WTC11 (cell line): ENCODE results near the gene BMPR1B. TPM values are rescaled to one million over a fixed set of nuclear protein-coding genes. Genes with fewer than 3 reads are reported as not detected.

Source experiments
- ATAC-seq: fragments of 200-7000 bp; cut with Tn5 transposase; 2 replicates; pipeline ENCODE4 v1.10.0; 2021; ENCODE audit warnings: mild to moderate bottlenecking, moderate library complexity
- CTCF ChIA-PET: fragments of 300-600 bp; sonication (Branson Sonifier 250); formaldehyde crosslinking; loops from one replicate; lab custom pipeline; 2021; ENCODE audit warnings: antibody characterized with exemption; lab: Charles Lee
- POLR2A ChIA-PET: fragments of 350-600 bp; sonication (Branson Sonifier 250); formaldehyde crosslinking; loops from one replicate; lab custom pipeline; 2021; ENCODE audit warnings: antibody characterized with exemption; lab: Charles Lee
- DNase-seq: peaks from one replicate; pipeline ENCODE4 v3.0.0; 2021; ENCODE audit warnings: low spot score
- H3K27ac Mint-ChIP-seq: 2 replicates; pipeline ENCODE4 v1.8.0; 2021; ENCODE audit warnings: mixed read lengths
- H3K27me3 Mint-ChIP-seq: 2 replicates; pipeline ENCODE4 v1.8.0; 2021; ENCODE audit warnings: low read depth, mild to moderate bottlenecking, moderate library complexity, mixed read lengths
- H3K36me3 Mint-ChIP-seq: 2 replicates; pipeline ENCODE4 v1.8.0; 2021; ENCODE audit warnings: mixed read lengths
- H3K4me1 Mint-ChIP-seq: 2 replicates; pipeline ENCODE4 v1.8.0; 2022; ENCODE audit warnings: mixed read lengths
- H3K4me3 Mint-ChIP-seq: 2 replicates; pipeline ENCODE4 v1.8.0; 2021; ENCODE audit warnings: mild to moderate bottlenecking, moderate library complexity, mixed read lengths
- H3K9me3 Mint-ChIP-seq: 2 replicates; pipeline ENCODE4 v1.8.0; 2021; ENCODE audit warnings: mixed read lengths
- CREM ChIP-seq: sonication (generic); formaldehyde crosslinking; IDR thresholded peaks from 2 replicates; pipeline ENCODE4 v1.8.1; 2022; ENCODE audit warnings: mild to moderate bottlenecking, missing genetic modification reagents, moderate library complexity
- EMX1 ChIP-seq: fragments of 250-450 bp; sonication (Bioruptor Pico); IDR thresholded peaks from 2 replicates; pipeline ENCODE4 v1.8.0; 2021; ENCODE audit warnings: mild to moderate bottlenecking
- ETV6 ChIP-seq: sonication (generic); formaldehyde crosslinking; IDR thresholded peaks from 2 replicates; pipeline ENCODE4 v1.8.1; 2022; ENCODE audit warnings: mild to moderate bottlenecking, missing genetic modification reagents
- FOXP1 ChIP-seq: sonication (generic); formaldehyde crosslinking; IDR thresholded peaks from 2 replicates; pipeline ENCODE4 v1.8.0; 2022; ENCODE audit warnings: missing genetic modification reagents, mild to moderate bottlenecking, moderate library complexity, borderline replicate concordance
- GTF2I ChIP-seq: fragments of 250-450 bp; sonication (Bioruptor Pico); conservative IDR thresholded peaks from 2 replicates; pipeline ENCODE4 v1.4.0; 2021; ENCODE audit warnings: mild to moderate bottlenecking
- MYBL2 ChIP-seq: sonication (generic); formaldehyde crosslinking; IDR thresholded peaks from 2 replicates; pipeline ENCODE4 v1.8.1; 2023; ENCODE audit warnings: mild to moderate bottlenecking, moderate library complexity, missing genetic modification reagents
- RORB ChIP-seq: fragments of 250-450 bp; sonication (Bioruptor Pico); IDR thresholded peaks from 2 replicates; pipeline ENCODE4 v1.9.0; 2021; ENCODE audit warnings: mild to moderate bottlenecking
- TP53 ChIP-seq: sonication (generic); formaldehyde crosslinking; IDR thresholded peaks from 2 replicates; pipeline ENCODE4 v1.8.1; 2023; ENCODE audit warnings: mild to moderate bottlenecking, missing genetic modification reagents
- total RNA-seq: library from RNA; stranded (reverse); gene quantifications from 3 replicates; pipeline ENCODE4 v1.2.3, GENCODE V29; 2021
- TF ChIP-seq, protein P1 (sequence below): sonication (generic); formaldehyde crosslinking; IDR thresholded peaks from 2 replicates; pipeline ENCODE4 v1.8.1; 2022; ENCODE audit warnings: low read depth, mild to moderate bottlenecking, moderate library complexity, missing genetic modification reagents, borderline replicate concordance
- TF ChIP-seq, protein P2 (sequence below): fragments of 200-600 bp; IDR thresholded peaks from 2 replicates; pipeline ENCODE4 v1.8.0; 2022; ENCODE audit warnings: antibody characterized with exemption
- TF ChIP-seq, protein P3 (sequence below): sonication (generic); formaldehyde crosslinking; IDR thresholded peaks from 2 replicates; pipeline ENCODE4 v1.8.0; 2022; ENCODE audit warnings: mild to moderate bottlenecking, missing genetic modification reagents
- TF ChIP-seq, protein P4 (sequence below): sonication (generic); formaldehyde crosslinking; IDR thresholded peaks from 2 replicates; pipeline ENCODE4 v1.8.0; 2022; ENCODE audit warnings: missing genetic modification reagents
- TF ChIP-seq, protein P5 (sequence below): fragments of 250-450 bp; sonication (Bioruptor Pico); IDR thresholded peaks from 2 replicates; pipeline ENCODE4 v1.8.0; 2021; ENCODE audit warnings: mild to moderate bottlenecking
- TF ChIP-seq, protein P6 (sequence below): sonication (generic); formaldehyde crosslinking; IDR thresholded peaks from 2 replicates; pipeline ENCODE4 v1.8.0; 2022; ENCODE audit warnings: mild to moderate bottlenecking, missing genetic modification reagents
- TF ChIP-seq, protein P7 (sequence below): sonication (generic); formaldehyde crosslinking; IDR thresholded peaks from 2 replicates; pipeline ENCODE4 v1.8.0; 2023; ENCODE audit warnings: mild to moderate bottlenecking, missing genetic modification reagents
- TF ChIP-seq, protein P8 (sequence below): sonication (generic); formaldehyde crosslinking; IDR thresholded peaks from 2 replicates; pipeline ENCODE4 v1.8.1; 2023; ENCODE audit warnings: mild to moderate bottlenecking, missing genetic modification reagents, moderate library complexity
- TF ChIP-seq, protein P9 (sequence below): fragments of 250-450 bp; sonication (Bioruptor Pico); IDR thresholded peaks from 2 replicates; pipeline ENCODE4 v1.9.0; 2021; ENCODE audit warnings: mild to moderate bottlenecking

BMPR1B gene
- total RNA-seq, 1 experiment from 2014 or later = 0.77 TPM

DNA sequence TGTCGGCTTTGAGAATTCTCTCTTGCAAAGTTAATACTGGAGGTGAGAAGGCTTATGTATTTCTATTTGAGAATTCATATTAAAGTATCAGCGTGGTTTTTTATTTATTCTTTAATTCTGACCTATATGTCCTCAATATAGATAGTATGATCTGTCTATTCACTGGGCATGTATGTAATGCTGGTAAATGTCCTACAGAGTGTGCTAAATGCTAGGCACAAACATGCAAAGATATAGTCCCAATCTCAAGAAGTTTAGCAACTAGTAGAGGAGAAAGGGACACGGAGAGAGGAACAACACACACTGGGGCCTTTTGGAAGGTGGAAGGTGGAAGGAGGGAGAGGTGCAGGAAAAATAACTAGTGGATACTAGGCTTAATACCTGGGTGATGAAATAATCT, 11.0 kb upstream of the BMPR1B start (continued):
- TF ChIP-seq, protein P1, sequence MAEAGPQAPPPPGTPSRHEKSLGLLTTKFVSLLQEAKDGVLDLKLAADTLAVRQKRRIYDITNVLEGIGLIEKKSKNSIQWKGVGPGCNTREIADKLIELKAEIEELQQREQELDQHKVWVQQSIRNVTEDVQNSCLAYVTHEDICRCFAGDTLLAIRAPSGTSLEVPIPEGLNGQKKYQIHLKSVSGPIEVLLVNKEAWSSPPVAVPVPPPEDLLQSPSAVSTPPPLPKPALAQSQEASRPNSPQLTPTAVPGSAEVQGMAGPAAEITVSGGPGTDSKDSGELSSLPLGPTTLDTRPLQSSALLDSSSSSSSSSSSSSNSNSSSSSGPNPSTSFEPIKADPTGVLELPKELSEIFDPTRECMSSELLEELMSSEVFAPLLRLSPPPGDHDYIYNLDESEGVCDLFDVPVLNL (CRISPR knock-in tag) = no peak
- TF ChIP-seq, protein P2, sequence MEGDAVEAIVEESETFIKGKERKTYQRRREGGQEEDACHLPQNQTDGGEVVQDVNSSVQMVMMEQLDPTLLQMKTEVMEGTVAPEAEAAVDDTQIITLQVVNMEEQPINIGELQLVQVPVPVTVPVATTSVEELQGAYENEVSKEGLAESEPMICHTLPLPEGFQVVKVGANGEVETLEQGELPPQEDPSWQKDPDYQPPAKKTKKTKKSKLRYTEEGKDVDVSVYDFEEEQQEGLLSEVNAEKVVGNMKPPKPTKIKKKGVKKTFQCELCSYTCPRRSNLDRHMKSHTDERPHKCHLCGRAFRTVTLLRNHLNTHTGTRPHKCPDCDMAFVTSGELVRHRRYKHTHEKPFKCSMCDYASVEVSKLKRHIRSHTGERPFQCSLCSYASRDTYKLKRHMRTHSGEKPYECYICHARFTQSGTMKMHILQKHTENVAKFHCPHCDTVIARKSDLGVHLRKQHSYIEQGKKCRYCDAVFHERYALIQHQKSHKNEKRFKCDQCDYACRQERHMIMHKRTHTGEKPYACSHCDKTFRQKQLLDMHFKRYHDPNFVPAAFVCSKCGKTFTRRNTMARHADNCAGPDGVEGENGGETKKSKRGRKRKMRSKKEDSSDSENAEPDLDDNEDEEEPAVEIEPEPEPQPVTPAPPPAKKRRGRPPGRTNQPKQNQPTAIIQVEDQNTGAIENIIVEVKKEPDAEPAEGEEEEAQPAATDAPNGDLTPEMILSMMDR = no peak
- TF ChIP-seq TP53 (CRISPR knock-in tag) (no peak), FOXP1 (CRISPR knock-in tag) (no peak), RORB (CRISPR knock-in tag) (no peak)
- TF ChIP-seq, protein P3, sequence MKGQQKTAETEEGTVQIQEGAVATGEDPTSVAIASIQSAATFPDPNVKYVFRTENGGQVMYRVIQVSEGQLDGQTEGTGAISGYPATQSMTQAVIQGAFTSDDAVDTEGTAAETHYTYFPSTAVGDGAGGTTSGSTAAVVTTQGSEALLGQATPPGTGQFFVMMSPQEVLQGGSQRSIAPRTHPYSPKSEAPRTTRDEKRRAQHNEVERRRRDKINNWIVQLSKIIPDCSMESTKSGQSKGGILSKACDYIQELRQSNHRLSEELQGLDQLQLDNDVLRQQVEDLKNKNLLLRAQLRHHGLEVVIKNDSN (CRISPR knock-in tag) = no peak
- TF ChIP-seq, protein P4, sequence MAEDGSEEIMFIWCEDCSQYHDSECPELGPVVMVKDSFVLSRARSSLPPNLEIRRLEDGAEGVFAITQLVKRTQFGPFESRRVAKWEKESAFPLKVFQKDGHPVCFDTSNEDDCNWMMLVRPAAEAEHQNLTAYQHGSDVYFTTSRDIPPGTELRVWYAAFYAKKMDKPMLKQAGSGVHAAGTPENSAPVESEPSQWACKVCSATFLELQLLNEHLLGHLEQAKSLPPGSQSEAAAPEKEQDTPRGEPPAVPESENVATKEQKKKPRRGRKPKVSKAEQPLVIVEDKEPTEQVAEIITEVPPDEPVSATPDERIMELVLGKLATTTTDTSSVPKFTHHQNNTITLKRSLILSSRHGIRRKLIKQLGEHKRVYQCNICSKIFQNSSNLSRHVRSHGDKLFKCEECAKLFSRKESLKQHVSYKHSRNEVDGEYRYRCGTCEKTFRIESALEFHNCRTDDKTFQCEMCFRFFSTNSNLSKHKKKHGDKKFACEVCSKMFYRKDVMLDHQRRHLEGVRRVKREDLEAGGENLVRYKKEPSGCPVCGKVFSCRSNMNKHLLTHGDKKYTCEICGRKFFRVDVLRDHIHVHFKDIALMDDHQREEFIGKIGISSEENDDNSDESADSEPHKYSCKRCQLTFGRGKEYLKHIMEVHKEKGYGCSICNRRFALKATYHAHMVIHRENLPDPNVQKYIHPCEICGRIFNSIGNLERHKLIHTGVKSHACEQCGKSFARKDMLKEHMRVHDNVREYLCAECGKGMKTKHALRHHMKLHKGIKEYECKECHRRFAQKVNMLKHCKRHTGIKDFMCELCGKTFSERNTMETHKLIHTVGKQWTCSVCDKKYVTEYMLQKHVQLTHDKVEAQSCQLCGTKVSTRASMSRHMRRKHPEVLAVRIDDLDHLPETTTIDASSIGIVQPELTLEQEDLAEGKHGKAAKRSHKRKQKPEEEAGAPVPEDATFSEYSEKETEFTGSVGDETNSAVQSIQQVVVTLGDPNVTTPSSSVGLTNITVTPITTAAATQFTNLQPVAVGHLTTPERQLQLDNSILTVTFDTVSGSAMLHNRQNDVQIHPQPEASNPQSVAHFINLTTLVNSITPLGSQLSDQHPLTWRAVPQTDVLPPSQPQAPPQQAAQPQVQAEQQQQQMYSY (CRISPR knock-in tag) = no peak
- TF ChIP-seq, protein P5, sequence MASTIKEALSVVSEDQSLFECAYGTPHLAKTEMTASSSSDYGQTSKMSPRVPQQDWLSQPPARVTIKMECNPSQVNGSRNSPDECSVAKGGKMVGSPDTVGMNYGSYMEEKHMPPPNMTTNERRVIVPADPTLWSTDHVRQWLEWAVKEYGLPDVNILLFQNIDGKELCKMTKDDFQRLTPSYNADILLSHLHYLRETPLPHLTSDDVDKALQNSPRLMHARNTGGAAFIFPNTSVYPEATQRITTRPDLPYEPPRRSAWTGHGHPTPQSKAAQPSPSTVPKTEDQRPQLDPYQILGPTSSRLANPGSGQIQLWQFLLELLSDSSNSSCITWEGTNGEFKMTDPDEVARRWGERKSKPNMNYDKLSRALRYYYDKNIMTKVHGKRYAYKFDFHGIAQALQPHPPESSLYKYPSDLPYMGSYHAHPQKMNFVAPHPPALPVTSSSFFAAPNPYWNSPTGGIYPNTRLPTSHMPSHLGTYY (CRISPR knock-in tag) = no peak

DNA sequence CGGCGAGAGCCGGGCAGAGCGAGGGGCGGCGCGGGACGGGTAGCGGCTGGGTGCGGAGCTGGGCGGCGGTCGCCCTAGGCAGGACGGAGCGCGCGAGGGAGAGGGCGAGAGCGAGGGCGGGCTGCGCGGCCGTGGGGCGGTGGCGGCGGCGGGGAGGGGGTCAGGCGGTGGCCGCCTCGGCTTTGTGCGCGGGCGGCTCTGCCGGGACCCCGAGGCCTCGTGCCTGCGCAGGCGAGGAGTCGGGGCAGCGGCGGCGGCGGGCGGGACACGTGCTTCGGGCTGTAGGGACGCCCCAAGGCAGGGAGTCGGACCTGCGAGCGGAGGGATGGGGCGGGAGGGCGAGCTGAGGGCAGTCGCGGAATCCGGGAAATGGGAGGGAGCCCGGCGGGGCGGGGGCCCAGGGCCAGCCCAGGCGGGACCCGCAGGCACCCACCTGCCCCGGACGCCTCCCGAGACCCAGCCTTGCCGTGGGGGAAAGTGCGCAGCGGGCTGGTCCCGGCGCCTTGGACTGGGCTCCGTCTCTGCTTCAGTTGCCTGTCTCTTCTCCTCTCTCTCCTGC, 465 bp downstream of the BMPR1B start:
- no peaks in the 10 kb centered on the region for H3K36me3 Mint-ChIP-seq
- peak; percentile 74 for DNase-seq
- peak; percentile 82 for ATAC-seq
- peaks cover 15% of the 10 kb centered on the region; the same call in 1 of the 2 replicates for H3K4me1 Mint-ChIP-seq
- ChIA-PET CTCF (no interaction called here), POLR2A (interaction anchor here (0.5 kb wide), 1 partner anchor 17 kb away, joined by 3 read pairs; no protein-coding TSS in a partner anchor)
- peak overlapping the region; percentile 80 for H3K4me3 Mint-ChIP-seq
- no peaks in the 10 kb centered on the region for H3K9me3 Mint-ChIP-seq
- peaks cover 70% of the 10 kb centered on the region for H3K27me3 Mint-ChIP-seq
- H3K27ac Mint-ChIP-seq = no peak overlapping the region
- TF ChIP-seq EMX1 (no peak), GTF2I (no peak), CREM (CRISPR knock-in tag) (peak; percentile 87), MYBL2 (CRISPR knock-in tag) (0 out of 2 replicates have a peak, but pooled peaks have one; percentile 65), ETV6 (peak; percentile 93)
- TF ChIP-seq, protein P6, sequence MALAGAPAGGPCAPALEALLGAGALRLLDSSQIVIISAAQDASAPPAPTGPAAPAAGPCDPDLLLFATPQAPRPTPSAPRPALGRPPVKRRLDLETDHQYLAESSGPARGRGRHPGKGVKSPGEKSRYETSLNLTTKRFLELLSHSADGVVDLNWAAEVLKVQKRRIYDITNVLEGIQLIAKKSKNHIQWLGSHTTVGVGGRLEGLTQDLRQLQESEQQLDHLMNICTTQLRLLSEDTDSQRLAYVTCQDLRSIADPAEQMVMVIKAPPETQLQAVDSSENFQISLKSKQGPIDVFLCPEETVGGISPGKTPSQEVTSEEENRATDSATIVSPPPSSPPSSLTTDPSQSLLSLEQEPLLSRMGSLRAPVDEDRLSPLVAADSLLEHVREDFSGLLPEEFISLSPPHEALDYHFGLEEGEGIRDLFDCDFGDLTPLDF (CRISPR knock-in tag) = peak; percentile 88
- TF ChIP-seq, protein P7, sequence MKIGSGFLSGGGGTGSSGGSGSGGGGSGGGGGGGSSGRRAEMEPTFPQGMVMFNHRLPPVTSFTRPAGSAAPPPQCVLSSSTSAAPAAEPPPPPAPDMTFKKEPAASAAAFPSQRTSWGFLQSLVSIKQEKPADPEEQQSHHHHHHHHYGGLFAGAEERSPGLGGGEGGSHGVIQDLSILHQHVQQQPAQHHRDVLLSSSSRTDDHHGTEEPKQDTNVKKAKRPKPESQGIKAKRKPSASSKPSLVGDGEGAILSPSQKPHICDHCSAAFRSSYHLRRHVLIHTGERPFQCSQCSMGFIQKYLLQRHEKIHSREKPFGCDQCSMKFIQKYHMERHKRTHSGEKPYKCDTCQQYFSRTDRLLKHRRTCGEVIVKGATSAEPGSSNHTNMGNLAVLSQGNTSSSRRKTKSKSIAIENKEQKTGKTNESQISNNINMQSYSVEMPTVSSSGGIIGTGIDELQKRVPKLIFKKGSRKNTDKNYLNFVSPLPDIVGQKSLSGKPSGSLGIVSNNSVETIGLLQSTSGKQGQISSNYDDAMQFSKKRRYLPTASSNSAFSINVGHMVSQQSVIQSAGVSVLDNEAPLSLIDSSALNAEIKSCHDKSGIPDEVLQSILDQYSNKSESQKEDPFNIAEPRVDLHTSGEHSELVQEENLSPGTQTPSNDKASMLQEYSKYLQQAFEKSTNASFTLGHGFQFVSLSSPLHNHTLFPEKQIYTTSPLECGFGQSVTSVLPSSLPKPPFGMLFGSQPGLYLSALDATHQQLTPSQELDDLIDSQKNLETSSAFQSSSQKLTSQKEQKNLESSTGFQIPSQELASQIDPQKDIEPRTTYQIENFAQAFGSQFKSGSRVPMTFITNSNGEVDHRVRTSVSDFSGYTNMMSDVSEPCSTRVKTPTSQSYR (CRISPR knock-in tag) = peak; percentile 64; the same call in 1 of the 2 replicates
- TF ChIP-seq, protein P8, sequence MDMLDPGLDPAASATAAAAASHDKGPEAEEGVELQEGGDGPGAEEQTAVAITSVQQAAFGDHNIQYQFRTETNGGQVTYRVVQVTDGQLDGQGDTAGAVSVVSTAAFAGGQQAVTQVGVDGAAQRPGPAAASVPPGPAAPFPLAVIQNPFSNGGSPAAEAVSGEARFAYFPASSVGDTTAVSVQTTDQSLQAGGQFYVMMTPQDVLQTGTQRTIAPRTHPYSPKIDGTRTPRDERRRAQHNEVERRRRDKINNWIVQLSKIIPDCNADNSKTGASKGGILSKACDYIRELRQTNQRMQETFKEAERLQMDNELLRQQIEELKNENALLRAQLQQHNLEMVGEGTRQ (CRISPR knock-in tag) = peak; percentile 71
- TF ChIP-seq, protein P9, sequence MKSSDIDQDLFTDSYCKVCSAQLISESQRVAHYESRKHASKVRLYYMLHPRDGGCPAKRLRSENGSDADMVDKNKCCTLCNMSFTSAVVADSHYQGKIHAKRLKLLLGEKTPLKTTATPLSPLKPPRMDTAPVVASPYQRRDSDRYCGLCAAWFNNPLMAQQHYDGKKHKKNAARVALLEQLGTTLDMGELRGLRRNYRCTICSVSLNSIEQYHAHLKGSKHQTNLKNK (CRISPR knock-in tag) = no peak
